B cell (primary cell): ENCODE results near the gene ZNF175.

Experiments used
- CTCF ChIP-seq: fragments of 200-600 bp; IDR thresholded peaks from one replicate; pipeline ENCODE4 v1.8.0; 2022; ENCODE audit warnings: antibody characterized with exemption, mild to moderate bottlenecking
- EZH2 ChIP-seq: IDR thresholded peaks from 2 replicates; pipeline ENCODE4 v1.6.1; 2012; ENCODE audit warnings: borderline replicate concordance, low read depth, mild to moderate bottlenecking, moderate library complexity, low read length; ENCODE audit not compliant: insufficient read depth, poor library complexity, severe bottlenecking

DNA sequence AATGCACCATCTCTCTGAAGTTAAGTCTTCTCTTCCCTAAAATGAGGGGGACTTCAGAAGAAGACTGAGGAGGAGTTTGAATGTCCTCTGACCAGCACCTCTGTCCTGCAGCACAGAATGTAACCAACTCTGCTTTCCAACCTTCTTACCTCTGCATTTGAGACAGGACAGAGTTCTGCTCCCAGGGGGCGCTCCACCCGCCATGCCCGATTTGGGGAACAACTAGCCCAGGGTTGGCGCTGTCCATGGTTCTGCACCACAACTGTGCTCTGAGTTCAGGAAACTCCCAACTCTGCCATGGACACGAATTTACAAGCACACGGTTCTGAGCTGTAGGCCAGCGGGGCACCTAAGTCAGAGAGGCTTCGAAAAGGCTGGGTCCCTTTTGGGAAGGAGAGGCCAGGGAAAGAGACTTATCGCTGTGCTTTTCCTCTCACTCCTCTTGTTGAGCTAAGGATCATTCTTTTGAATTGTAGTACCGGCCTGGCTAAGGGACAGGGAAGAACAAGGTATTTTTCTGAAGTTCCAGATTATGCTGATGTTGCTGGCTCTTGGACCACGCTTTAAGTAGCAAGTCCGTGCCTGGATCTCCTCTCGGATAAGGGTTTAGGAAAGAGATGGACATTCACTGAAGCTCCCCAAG is 37.0 kb downstream of the ZNF175 start:
- TF ChIP-seq EZH2 (no peak), CTCF (peak; percentile 55)
